RWPE1 (cell line): ENCODE results near the gene LACTB.

ENCODE experiments used
- CTCF ChIA-PET: fragments of 350-600 bp; sonication (Branson Sonifier 250); formaldehyde crosslinking; extraction: SDS; loops from one replicate; lab custom pipeline; 2021; lab: Yijun Ruan, JAX
- POLR2A ChIA-PET: fragments of 400-600 bp; formaldehyde crosslinking; extraction: SDS; loops from one replicate; lab custom pipeline; 2020; ENCODE audit warnings: antibody characterized with exemption; ENCODE audit not compliant: low non-redundant PET; lab: Yijun Ruan, JAX
- DNase-seq: peaks from one replicate; pipeline ENCODE4 v3.0.0; 2012; ENCODE audit warnings: low spot score
- H3K27ac ChIP-seq: fragments of 450-650 bp; 2 replicates; pipeline ENCODE4 v1.5.1; 2017
- TF ChIP-seq, protein P1 (sequence below): fragments of 450-650 bp; conservative IDR thresholded peaks from 2 replicates; pipeline ENCODE4 v1.5.1; 2017; ENCODE audit warnings: low read depth, mild to moderate bottlenecking

Gene LACTB

DNA sequence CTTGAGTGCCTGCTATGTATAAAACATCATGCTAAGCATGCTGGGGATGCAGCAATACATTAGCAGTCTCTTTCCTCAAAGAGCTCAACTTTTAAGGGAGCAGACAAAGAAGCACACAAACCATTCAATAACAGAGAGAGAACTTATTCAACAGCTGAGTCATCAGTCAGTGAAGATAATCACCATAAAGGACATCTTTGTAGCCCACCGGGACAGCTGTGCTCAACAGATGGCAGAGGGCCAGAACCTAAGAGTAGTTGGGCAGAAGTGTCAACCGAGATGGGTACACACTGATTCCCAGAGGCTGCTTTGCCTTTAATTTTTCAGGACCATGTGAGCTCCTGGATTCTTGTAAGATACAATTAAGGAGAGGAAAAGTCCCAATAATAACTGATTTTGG lies 63.5 kb downstream of the LACTB start:
- no peak for DNase-seq
- POLR2A ChIA-PET: no interaction called here
- no peak overlapping the region for H3K27ac ChIP-seq
- CTCF ChIA-PET: interaction anchor here (0.6 kb wide), 1 partner anchor 50 kb away, joined by 5 read pairs; no protein-coding TSS in a partner anchor
- TF ChIP-seq, protein P1, sequence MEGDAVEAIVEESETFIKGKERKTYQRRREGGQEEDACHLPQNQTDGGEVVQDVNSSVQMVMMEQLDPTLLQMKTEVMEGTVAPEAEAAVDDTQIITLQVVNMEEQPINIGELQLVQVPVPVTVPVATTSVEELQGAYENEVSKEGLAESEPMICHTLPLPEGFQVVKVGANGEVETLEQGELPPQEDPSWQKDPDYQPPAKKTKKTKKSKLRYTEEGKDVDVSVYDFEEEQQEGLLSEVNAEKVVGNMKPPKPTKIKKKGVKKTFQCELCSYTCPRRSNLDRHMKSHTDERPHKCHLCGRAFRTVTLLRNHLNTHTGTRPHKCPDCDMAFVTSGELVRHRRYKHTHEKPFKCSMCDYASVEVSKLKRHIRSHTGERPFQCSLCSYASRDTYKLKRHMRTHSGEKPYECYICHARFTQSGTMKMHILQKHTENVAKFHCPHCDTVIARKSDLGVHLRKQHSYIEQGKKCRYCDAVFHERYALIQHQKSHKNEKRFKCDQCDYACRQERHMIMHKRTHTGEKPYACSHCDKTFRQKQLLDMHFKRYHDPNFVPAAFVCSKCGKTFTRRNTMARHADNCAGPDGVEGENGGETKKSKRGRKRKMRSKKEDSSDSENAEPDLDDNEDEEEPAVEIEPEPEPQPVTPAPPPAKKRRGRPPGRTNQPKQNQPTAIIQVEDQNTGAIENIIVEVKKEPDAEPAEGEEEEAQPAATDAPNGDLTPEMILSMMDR: no peak

DNA sequence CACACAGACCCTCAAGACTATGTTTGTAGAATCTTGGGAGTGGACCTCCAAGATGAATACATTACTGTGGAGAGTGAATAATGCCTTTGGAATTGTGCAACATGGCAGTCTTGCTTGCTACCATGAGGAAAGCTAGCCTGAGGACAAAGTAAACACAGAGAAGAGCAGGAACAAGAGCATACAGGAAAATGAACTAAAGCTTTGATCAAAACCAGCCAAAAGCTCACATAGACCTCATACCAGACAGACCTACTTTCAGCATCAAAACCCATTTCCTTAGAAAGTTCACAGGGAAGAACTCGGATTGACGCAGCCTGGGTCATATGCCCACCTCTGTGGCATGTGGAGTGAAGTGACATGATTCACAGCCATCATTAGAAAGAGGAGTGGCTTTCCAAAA lies 64.4 kb downstream of the LACTB start:
- TF ChIP-seq, protein P1: no peak
- H3K27ac ChIP-seq: no peak overlapping the region
- ChIA-PET CTCF (interaction anchor here (0.6 kb wide), 1 partner anchor 26 kb away, joined by 3 read pairs; no protein-coding TSS in a partner anchor), POLR2A (interaction anchor here (1.0 kb wide), 1 partner anchor 29 kb away, joined by 4 read pairs; the partner anchor contains the start of gene RPS27L)
- peak; percentile 46 for DNase-seq

DNA sequence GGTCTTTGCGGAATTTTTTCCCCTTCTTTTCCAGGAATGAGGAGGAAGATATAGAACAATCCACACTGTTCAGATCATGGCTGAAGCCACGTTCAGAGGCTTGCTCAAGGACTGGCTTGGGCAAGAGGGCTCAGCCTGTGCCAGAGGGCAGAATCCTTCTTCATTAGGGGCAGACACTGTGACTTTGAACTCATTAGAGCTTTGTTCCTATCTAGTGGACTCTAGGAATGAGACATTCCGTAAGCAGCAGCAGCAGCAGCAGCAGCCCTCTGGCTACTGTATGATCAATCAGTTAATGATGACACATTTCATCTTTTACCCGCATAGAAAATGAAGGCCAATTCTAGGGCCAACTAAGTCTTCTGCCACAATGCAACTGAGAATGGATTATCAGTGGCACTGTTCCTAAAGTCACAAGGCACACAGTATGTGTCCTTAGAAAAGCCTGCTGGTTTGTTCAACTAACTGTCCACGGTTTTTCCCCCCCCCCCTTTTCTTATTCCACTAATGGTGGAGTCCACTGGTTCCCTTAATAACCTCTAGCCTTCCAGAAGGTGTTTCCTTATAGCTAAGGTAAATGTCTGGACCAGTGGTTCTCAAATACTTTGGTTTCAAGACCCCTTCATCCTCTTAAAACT lies 66.0 kb downstream of the LACTB start:
- H3K27ac ChIP-seq: no peak overlapping the region
- DNase-seq: no peak
- CTCF ChIA-PET: no interaction called here
- POLR2A ChIA-PET: no interaction called here
- TF ChIP-seq, protein P1: no peak

DNA sequence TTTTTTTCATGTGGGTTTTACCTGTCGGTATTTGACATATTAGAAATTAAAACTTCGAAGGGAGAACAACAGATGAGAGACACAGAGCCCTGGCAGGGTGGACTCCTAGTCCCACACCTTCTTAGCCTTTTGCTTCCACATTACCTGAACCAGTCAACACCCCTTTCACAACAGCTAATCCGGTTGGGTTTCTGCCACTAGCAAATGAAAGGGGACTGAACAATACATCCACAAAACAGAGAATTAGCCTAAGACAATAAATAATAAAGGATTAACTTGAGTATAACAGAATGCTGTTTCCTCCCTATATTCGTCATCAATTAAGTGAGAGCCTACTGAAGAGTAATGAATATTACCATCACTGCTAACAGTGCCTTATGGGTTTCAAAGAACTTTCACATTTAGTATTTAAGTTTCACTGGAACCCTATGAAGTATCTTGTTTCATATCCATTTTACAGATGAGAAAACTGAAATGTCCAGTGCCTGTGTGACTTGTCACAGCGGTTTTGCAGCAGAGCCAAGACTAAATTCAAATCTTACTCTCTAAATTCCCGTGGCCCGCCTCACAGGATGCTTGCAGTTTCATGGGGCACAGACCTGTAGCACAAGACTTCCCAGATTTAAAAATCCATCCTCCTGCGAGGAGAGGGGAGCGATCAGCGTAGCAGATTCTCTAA lies 66.7 kb downstream of the LACTB start:
- ChIA-PET CTCF (interaction anchor here (0.7 kb wide), 1 partner anchor 575 kb away, joined by 3 read pairs; no protein-coding TSS in a partner anchor), POLR2A (no interaction called here)
- peak overlapping the region; percentile 69 for H3K27ac ChIP-seq
- TF ChIP-seq, protein P1: no peak
- DNase-seq: no peak

DNA sequence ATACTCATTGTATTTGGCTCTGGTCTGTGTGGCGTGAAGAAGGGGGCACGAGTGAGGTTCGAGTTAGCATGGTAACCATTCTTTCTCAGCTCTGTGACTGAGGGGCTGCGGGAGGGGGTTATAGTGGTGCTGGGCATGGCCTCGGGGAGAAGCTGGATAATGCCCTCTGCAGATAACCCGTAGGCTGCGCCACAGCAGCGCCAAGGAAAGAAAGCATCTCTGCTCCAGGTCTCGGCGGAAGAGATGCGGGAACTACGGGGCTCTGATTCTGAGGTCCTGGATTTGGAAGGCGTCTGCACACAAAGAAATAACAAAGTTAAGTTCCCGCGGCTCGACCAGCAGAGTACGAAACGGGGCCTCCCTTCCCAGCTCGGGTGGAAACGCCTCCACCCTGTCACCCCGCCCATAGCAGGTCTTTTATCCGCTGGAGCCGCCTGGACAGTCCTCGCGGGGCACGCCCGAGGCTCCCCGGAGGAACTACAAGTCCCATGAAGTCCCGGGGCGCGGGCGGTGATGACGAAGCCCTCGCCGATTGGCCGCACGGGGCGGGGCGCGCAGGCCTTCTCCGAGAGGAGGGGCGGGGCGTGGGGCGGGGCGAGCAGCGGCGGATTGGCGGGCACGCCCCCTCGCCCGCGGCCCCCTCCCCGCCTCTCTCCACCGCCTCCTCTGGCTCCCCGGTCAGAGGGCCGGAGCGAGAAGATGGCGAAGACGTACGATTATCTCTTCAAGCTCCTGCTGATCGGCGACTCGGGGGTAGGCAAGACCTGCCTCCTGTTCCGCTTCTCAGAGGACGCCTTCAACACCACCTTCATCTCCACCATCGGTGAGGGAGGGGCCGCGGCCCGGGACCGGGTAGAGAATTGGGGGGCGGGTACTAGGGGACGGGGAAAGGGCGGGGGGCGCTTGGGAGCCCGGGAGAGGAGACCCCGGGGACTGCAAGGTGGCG lies 67.5 kb downstream of the LACTB start, which contains the start of gene RAB8B:
RAB8B (plus strand) TSS at position 681 of the 946 bp plus-strand sequence; CDS start at position 700, 19 bp downstream.
- DNase-seq: peak; percentile 94
- TF ChIP-seq, protein P1: peak; percentile 21; the same call in 1 of the 2 replicates
- H3K27ac ChIP-seq: peak within 1 kb of the TSS; percentile 69
- ChIA-PET CTCF (interaction anchor here (0.7 kb wide), 1 partner anchor 576 kb away, joined by 3 read pairs; no protein-coding TSS in a partner anchor), POLR2A (no interaction called here)
